GM12891 (cell line): Measurements from ENCODE around the gene RNF145.

Source experiments
- PAX5 ChIP-seq: IDR thresholded peaks from 2 replicates; pipeline ENCODE4 v1.6.1; 2011; ENCODE audit warnings: low read length, moderate library complexity, mild to moderate bottlenecking; ENCODE audit not compliant: insufficient read depth, severe bottlenecking
- POLR2A ChIP-seq: IDR thresholded peaks from 2 replicates; pipeline ENCODE4 v1.6.1; 2011; ENCODE audit warnings: low read depth, low read length, control low read depth
- POLR2AphosphoS5 ChIP-seq: IDR thresholded peaks from 2 replicates; pipeline ENCODE4 v1.6.1; 2011; ENCODE audit warnings: low read depth, low read length, control low read depth
- POU2F2 ChIP-seq: IDR thresholded peaks from 2 replicates; pipeline ENCODE4 v1.6.1; 2011; ENCODE audit warnings: low read depth, mild to moderate bottlenecking, control low read depth, low read length, moderate library complexity
- TAF1 ChIP-seq: IDR thresholded peaks from 2 replicates; pipeline ENCODE4 v1.6.1; 2011; ENCODE audit warnings: low read depth, low read length, control low read depth

GRCh38 chr5:159208514-159209437 lies 577 bp downstream of the RNF145 start:
- no peak for TF ChIP-seq POLR2A
- no peak for TF ChIP-seq POLR2AphosphoS5
- TF ChIP-seq PAX5, result no peak
- no peak for TF ChIP-seq TAF1
- TF ChIP-seq POU2F2, result no peak
